ENCODE data around the gene CACNA1D. TPM values are rescaled to one million over a fixed set of nuclear protein-coding genes. Genes with fewer than 3 reads are reported as not detected.

The CACNA1D gene
- total and polyA plus RNA-seq, 2 donors (not counting 3 experiments of a cell fraction or from before 2014, with no cell fraction given) = 0.06 TPM; not detected in 1

DNA sequence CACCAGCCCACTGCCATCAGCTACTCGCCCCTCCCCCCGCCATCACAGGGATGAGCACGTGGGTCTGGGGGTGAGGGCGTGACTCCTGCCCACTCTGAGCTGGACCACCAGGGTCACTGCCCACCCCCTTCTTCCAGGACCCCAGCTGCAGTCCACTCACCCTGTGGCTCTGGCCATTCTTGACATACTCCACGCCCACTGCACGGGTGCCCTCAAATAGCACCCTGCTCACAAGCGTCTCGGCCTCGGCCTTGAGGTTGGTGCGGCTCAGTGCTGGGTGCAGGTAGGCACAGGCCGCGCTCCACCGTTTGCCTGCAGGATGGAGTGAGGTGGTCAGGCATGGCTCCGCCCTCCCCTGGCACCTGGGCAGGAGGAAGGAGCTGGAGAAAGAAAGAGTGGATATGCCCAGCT, 327.9 kb downstream of the CACNA1D start:
- intact Hi-C loops (cut with micrococcal nuclease) (no loop called here), dilution Hi-C loops (cut with MboI; ENCODE audit: extremely low pct_ligation_motif_present, low sequenced_read_pairs) (no loop called here)
- Histone ChIP-seq H2AFZ (ENCODE audit: low read depth, low read length) (no peak overlapping the region), H3K36me3 (ENCODE audit: control insufficient read depth in 2 of 2, extremely low read depth in 1 of 2, insufficient read depth in 2 of 2, low read length in 2 of 2) (no peaks in the 10 kb centered on the region), H3K4me1 (ENCODE audit: control insufficient read depth, extremely low read depth, insufficient read depth, low read length) (no peaks in the 10 kb centered on the region), H3K4me2 (ENCODE audit: insufficient read depth, low read length) (no peak overlapping the region), H3K9me1 (replicated peaks; ENCODE audit: control insufficient read depth, extremely low read depth, insufficient read depth, low read length) (no peaks in the 10 kb centered on the region), H3K9ac (replicated peaks; ENCODE audit: extremely low read depth, insufficient read depth, low read length) (no peak overlapping the region), H3K9me3 (replicated peaks; ENCODE audit: control insufficient read depth, insufficient read depth, low read length) (no peaks in the 10 kb centered on the region), H3K79me2 (ENCODE audit: control insufficient read depth, insufficient read depth, low read length) (no peaks in the 10 kb centered on the region), H4K20me1 (replicated peaks; ENCODE audit: control insufficient read depth, extremely low read depth, insufficient read depth, low read length) (no peaks in the 10 kb centered on the region), H3K27ac (ENCODE audit: insufficient read depth, low read depth, low read length) (no peak overlapping the region), H3K27me3 (ENCODE audit: control insufficient read depth in 2 of 2, insufficient read depth in 2 of 2, low read length in 2 of 2) (no peaks in the 10 kb centered on the region), H3K4me3 (replicated peaks in 1 of 3; ENCODE audit: insufficient read depth in 1 of 3, low read depth in 1 of 3, low read length in 3 of 3) (no peak overlapping the region)
- ChIA-PET CTCF (interaction anchor here (0.8 kb wide), 1 partner anchor 22 kb away, joined by 3 read pairs; no protein-coding TSS in a partner anchor), POLR2A (interaction anchor here (0.6 kb wide), 1 partner anchor 729 kb away, joined by 3 read pairs; no protein-coding TSS in a partner anchor)
- no peak for FAIRE-seq
- no peak for DNase-seq (ENCODE audit: low read depth, low spot score)
- no TSS peak for BruUV-seq (replicated peaks)
- no peak for TF ChIP-seq FOS (IDR thresholded peaks at IDR 0.05; ENCODE audit: borderline replicate concordance, insufficient read depth, low read length)
- TF ChIP-seq, protein P1, sequence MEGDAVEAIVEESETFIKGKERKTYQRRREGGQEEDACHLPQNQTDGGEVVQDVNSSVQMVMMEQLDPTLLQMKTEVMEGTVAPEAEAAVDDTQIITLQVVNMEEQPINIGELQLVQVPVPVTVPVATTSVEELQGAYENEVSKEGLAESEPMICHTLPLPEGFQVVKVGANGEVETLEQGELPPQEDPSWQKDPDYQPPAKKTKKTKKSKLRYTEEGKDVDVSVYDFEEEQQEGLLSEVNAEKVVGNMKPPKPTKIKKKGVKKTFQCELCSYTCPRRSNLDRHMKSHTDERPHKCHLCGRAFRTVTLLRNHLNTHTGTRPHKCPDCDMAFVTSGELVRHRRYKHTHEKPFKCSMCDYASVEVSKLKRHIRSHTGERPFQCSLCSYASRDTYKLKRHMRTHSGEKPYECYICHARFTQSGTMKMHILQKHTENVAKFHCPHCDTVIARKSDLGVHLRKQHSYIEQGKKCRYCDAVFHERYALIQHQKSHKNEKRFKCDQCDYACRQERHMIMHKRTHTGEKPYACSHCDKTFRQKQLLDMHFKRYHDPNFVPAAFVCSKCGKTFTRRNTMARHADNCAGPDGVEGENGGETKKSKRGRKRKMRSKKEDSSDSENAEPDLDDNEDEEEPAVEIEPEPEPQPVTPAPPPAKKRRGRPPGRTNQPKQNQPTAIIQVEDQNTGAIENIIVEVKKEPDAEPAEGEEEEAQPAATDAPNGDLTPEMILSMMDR (IDR thresholded peaks at IDR 0.05; ENCODE audit: extremely low read depth in 1 of 2, insufficient read depth in 1 of 2, low read depth in 1 of 2, low read length in 2 of 2) = no peak
- no peak for TF ChIP-seq MYC (IDR thresholded peaks at IDR 0.05; ENCODE audit: low read depth, low read length)
- TF ChIP-seq, protein P2, sequence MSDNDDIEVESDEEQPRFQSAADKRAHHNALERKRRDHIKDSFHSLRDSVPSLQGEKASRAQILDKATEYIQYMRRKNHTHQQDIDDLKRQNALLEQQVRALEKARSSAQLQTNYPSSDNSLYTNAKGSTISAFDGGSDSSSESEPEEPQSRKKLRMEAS (IDR thresholded peaks at IDR 0.05; ENCODE audit: insufficient read depth, insufficient read length) = no peak
- TF ChIP-seq POLR2AphosphoS5 (IDR thresholded peaks at IDR 0.05; ENCODE audit: insufficient read depth, low read depth, low read length) = no peak
- TF ChIP-seq POLR2A (IDR thresholded peaks at IDR 0.05; ENCODE audit: low read depth, low read length) = no peak
- no peak for TF ChIP-seq JUN (IDR thresholded peaks at IDR 0.05; ENCODE audit: borderline replicate concordance, insufficient read depth, insufficient read length, low read depth)
- no peak for TF ChIP-seq GATA2 (IDR thresholded peaks at IDR 0.05; ENCODE audit: insufficient read depth, insufficient read length, low read depth, low read length)
- no peak for TF ChIP-seq EZH2 (IDR thresholded peaks at IDR 0.05; ENCODE audit: borderline replicate concordance, low read depth, low read length, severe bottlenecking)
